GM12874 (cell line): ENCODE results near the gene SLC38A2.

Experiments
- CTCF ChIP-seq: IDR thresholded peaks from 2 replicates; pipeline ENCODE4 v1.5.1; 2011; ENCODE audit warnings: low read depth, mild to moderate bottlenecking, control low read depth, low read length, moderate library complexity; ENCODE audit not compliant: insufficient read depth

SLC38A2 gene

GRCh38 chr12:46386360-46386867 lies 13.8 kb upstream of the SLC38A2 start:
- no peak for TF ChIP-seq CTCF

GRCh38 chr12:46385438-46385837 lies 12.9 kb upstream of the SLC38A2 start:
- TF ChIP-seq CTCF: no peak

- no peak for TF ChIP-seq CTCF
Observed at GRCh38 chr12:46384451-46385309, 12.1 kb upstream of the SLC38A2 start.

- TF ChIP-seq CTCF: peak; percentile 8; the same call in 1 of the 2 replicates
Observed at GRCh38 chr12:46383654-46384450, 11.3 kb upstream of the SLC38A2 start.

- peak; percentile 32 for TF ChIP-seq CTCF
Observed at GRCh38 chr12:46382964-46383653, 10.5 kb upstream of the SLC38A2 start.

GRCh38 chr12:46382408-46382963 lies 9.9 kb upstream of the SLC38A2 start:
- no peak for TF ChIP-seq CTCF

GRCh38 chr12:46380881-46381280 lies 8.3 kb upstream of the SLC38A2 start:
- no peak for TF ChIP-seq CTCF
